WTC11 (cell line): ENCODE results near the gene MRPS15. TPM values are rescaled to one million over a fixed set of nuclear protein-coding genes. Genes with fewer than 3 reads are reported as not detected.

Experiments
- ATAC-seq: fragments of 200-7000 bp; cut with Tn5 transposase; 2 replicates; pipeline ENCODE4 v1.10.0; 2021; ENCODE audit warnings: mild to moderate bottlenecking, moderate library complexity
- CTCF ChIA-PET: fragments of 300-600 bp; sonication (Branson Sonifier 250); formaldehyde crosslinking; loops from one replicate; lab custom pipeline; 2021; ENCODE audit warnings: antibody characterized with exemption; lab: Charles Lee
- POLR2A ChIA-PET: fragments of 350-600 bp; sonication (Branson Sonifier 250); formaldehyde crosslinking; loops from one replicate; lab custom pipeline; 2021; ENCODE audit warnings: antibody characterized with exemption; lab: Charles Lee
- DNase-seq: peaks from one replicate; pipeline ENCODE4 v3.0.0; 2021; ENCODE audit warnings: low spot score
- H3K27ac Mint-ChIP-seq: 2 replicates; pipeline ENCODE4 v1.8.0; 2021; ENCODE audit warnings: mixed read lengths
- H3K27me3 Mint-ChIP-seq: 2 replicates; pipeline ENCODE4 v1.8.0; 2021; ENCODE audit warnings: low read depth, mild to moderate bottlenecking, moderate library complexity, mixed read lengths
- H3K36me3 Mint-ChIP-seq: 2 replicates; pipeline ENCODE4 v1.8.0; 2021; ENCODE audit warnings: mixed read lengths
- H3K4me1 Mint-ChIP-seq: 2 replicates; pipeline ENCODE4 v1.8.0; 2022; ENCODE audit warnings: mixed read lengths
- H3K4me3 Mint-ChIP-seq: 2 replicates; pipeline ENCODE4 v1.8.0; 2021; ENCODE audit warnings: mild to moderate bottlenecking, moderate library complexity, mixed read lengths
- H3K9me3 Mint-ChIP-seq: 2 replicates; pipeline ENCODE4 v1.8.0; 2021; ENCODE audit warnings: mixed read lengths
- ATF6 ChIP-seq: sonication (generic); formaldehyde crosslinking; IDR thresholded peaks from 2 replicates; pipeline ENCODE4 v1.8.1; 2023; ENCODE audit warnings: mild to moderate bottlenecking, missing genetic modification reagents
- CBFB ChIP-seq: sonication (generic); formaldehyde crosslinking; IDR thresholded peaks from 2 replicates; pipeline ENCODE4 v1.8.1; 2022; ENCODE audit warnings: mild to moderate bottlenecking, low read depth, missing genetic modification reagents
- ELF4 ChIP-seq: sonication (generic); formaldehyde crosslinking; IDR thresholded peaks from 2 replicates; pipeline ENCODE4 v1.8.1; 2022; ENCODE audit warnings: low read depth, mild to moderate bottlenecking, moderate library complexity, missing genetic modification reagents
- ETV6 ChIP-seq: sonication (generic); formaldehyde crosslinking; IDR thresholded peaks from 2 replicates; pipeline ENCODE4 v1.8.1; 2022; ENCODE audit warnings: mild to moderate bottlenecking, missing genetic modification reagents
- FOXP1 ChIP-seq: sonication (generic); formaldehyde crosslinking; IDR thresholded peaks from 2 replicates; pipeline ENCODE4 v1.8.0; 2022; ENCODE audit warnings: missing genetic modification reagents, mild to moderate bottlenecking, moderate library complexity, borderline replicate concordance
- GRHL2 ChIP-seq: fragments of 250-450 bp; sonication (Bioruptor Pico); IDR thresholded peaks from 2 replicates; pipeline ENCODE4 v1.8.0; 2022; ENCODE audit warnings: mild to moderate bottlenecking, moderate library complexity; ENCODE audit not compliant: insufficient replicate concordance, severe bottlenecking
- MYBL2 ChIP-seq: sonication (generic); formaldehyde crosslinking; IDR thresholded peaks from 2 replicates; pipeline ENCODE4 v1.8.1; 2023; ENCODE audit warnings: mild to moderate bottlenecking, moderate library complexity, missing genetic modification reagents
- NFE2L1 ChIP-seq: sonication (generic); formaldehyde crosslinking; IDR thresholded peaks from 2 replicates; pipeline ENCODE4 v1.8.1; 2023; ENCODE audit warnings: missing genetic modification reagents
- NR3C1 ChIP-seq: sonication (generic); formaldehyde crosslinking; conservative IDR thresholded peaks from 2 replicates; pipeline ENCODE4 v1.8.1; 2023; ENCODE audit warnings: low read depth, mild to moderate bottlenecking, missing genetic modification reagents
- SMAD3 ChIP-seq: sonication (generic); formaldehyde crosslinking; IDR thresholded peaks from 2 replicates; pipeline ENCODE4 v1.8.0; 2022; ENCODE audit warnings: missing genetic modification reagents, mild to moderate bottlenecking, borderline replicate concordance
- SOX15 ChIP-seq: fragments of 250-450 bp; sonication (Bioruptor Pico); IDR thresholded peaks from 2 replicates; pipeline ENCODE4 v1.9.0; 2021; ENCODE audit warnings: mild to moderate bottlenecking
- STAT6 ChIP-seq: sonication (generic); formaldehyde crosslinking; conservative IDR thresholded peaks from 2 replicates; pipeline ENCODE4 v1.8.1; 2023; ENCODE audit warnings: mild to moderate bottlenecking, low read depth, missing genetic modification reagents, moderate library complexity
- TEAD1 ChIP-seq: sonication (generic); formaldehyde crosslinking; IDR thresholded peaks from 2 replicates; pipeline ENCODE4 v1.8.0; 2022; ENCODE audit warnings: mild to moderate bottlenecking, missing genetic modification reagents
- TEAD4 ChIP-seq: sonication (generic); formaldehyde crosslinking; IDR thresholded peaks from 2 replicates; pipeline ENCODE4 v1.8.0; 2022; ENCODE audit warnings: mild to moderate bottlenecking, missing genetic modification reagents
- USF2 ChIP-seq: sonication (generic); formaldehyde crosslinking; IDR thresholded peaks from 2 replicates; pipeline ENCODE4 v1.8.1; 2023; ENCODE audit warnings: mild to moderate bottlenecking, missing genetic modification reagents, moderate library complexity
- total RNA-seq: library from RNA; stranded (reverse); gene quantifications from 3 replicates; pipeline ENCODE4 v1.2.3, GENCODE V29; 2021
- TF ChIP-seq, protein P1 (sequence below): sonication (generic); formaldehyde crosslinking; IDR thresholded peaks from 2 replicates; pipeline ENCODE4 v1.8.1; 2022; ENCODE audit warnings: low read depth, missing genetic modification reagents, borderline replicate concordance
- TF ChIP-seq, protein P2 (sequence below): sonication (generic); formaldehyde crosslinking; IDR thresholded peaks from 2 replicates; pipeline ENCODE4 v1.8.1; 2023; ENCODE audit warnings: mild to moderate bottlenecking, missing genetic modification reagents, borderline replicate concordance
- TF ChIP-seq, protein P3 (sequence below): fragments of 250-450 bp; sonication (Bioruptor Pico); IDR thresholded peaks from 2 replicates; pipeline ENCODE4 v1.9.0; 2021; ENCODE audit warnings: moderate library complexity, mild to moderate bottlenecking, inconsistent platforms, borderline replicate concordance

Gene MRPS15
- total RNA-seq, 1 experiment from 2014 or later = 113 TPM

GRCh38 chr1:36481771-36482723, 17.9 kb upstream of the MRPS15 start (continued):
- TF ChIP-seq, protein P1, sequence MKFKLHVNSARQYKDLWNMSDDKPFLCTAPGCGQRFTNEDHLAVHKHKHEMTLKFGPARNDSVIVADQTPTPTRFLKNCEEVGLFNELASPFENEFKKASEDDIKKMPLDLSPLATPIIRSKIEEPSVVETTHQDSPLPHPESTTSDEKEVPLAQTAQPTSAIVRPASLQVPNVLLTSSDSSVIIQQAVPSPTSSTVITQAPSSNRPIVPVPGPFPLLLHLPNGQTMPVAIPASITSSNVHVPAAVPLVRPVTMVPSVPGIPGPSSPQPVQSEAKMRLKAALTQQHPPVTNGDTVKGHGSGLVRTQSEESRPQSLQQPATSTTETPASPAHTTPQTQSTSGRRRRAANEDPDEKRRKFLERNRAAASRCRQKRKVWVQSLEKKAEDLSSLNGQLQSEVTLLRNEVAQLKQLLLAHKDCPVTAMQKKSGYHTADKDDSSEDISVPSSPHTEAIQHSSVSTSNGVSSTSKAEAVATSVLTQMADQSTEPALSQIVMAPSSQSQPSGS (CRISPR knock-in tag) = no peak
- TF ChIP-seq, protein P2, sequence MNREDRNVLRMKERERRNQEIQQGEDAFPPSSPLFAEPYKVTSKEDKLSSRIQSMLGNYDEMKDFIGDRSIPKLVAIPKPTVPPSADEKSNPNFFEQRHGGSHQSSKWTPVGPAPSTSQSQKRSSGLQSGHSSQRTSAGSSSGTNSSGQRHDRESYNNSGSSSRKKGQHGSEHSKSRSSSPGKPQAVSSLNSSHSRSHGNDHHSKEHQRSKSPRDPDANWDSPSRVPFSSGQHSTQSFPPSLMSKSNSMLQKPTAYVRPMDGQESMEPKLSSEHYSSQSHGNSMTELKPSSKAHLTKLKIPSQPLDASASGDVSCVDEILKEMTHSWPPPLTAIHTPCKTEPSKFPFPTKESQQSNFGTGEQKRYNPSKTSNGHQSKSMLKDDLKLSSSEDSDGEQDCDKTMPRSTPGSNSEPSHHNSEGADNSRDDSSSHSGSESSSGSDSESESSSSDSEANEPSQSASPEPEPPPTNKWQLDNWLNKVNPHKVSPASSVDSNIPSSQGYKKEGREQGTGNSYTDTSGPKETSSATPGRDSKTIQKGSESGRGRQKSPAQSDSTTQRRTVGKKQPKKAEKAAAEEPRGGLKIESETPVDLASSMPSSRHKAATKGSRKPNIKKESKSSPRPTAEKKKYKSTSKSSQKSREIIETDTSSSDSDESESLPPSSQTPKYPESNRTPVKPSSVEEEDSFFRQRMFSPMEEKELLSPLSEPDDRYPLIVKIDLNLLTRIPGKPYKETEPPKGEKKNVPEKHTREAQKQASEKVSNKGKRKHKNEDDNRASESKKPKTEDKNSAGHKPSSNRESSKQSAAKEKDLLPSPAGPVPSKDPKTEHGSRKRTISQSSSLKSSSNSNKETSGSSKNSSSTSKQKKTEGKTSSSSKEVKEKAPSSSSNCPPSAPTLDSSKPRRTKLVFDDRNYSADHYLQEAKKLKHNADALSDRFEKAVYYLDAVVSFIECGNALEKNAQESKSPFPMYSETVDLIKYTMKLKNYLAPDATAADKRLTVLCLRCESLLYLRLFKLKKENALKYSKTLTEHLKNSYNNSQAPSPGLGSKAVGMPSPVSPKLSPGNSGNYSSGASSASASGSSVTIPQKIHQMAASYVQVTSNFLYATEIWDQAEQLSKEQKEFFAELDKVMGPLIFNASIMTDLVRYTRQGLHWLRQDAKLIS = no peak
- TF ChIP-seq, all 79 proteins: peak for 0

- ATAC-seq = no peak
- peaks cover 7% of the 10 kb centered on the region for H3K4me1 Mint-ChIP-seq
- H3K9me3 Mint-ChIP-seq = no peaks in the 10 kb centered on the region
- no peak overlapping the region for H3K4me3 Mint-ChIP-seq
- CTCF ChIA-PET = no interaction called here
- TF ChIP-seq TEAD4 (CRISPR knock-in tag) = no peak
- TF ChIP-seq, protein P1 (CRISPR knock-in tag) = no peak
- TF ChIP-seq, protein P3, sequence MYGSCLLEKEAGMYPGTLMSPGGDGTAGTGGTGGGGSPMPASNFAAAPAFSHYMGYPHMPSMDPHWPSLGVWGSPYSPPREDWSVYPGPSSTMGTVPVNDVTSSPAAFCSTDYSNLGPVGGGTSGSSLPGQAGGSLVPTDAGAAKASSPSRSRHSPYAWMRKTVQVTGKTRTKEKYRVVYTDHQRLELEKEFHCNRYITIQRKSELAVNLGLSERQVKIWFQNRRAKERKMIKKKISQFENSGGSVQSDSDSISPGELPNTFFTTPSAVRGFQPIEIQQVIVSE = no peak
- no peak for TF ChIP-seq SMAD3 (CRISPR knock-in tag)
- no peak for TF ChIP-seq TEAD1
- no peak for TF ChIP-seq FOXP1 (CRISPR knock-in tag)
- H3K27me3 Mint-ChIP-seq = peaks cover 15% of the 10 kb centered on the region
- no peak overlapping the region for H3K27ac Mint-ChIP-seq
- POLR2A ChIA-PET = no interaction called here
- DNase-seq = no peak
- no peaks in the 10 kb centered on the region for H3K36me3 Mint-ChIP-seq
These were observed 16.9 kb upstream of the MRPS15 start for GRCh38 chr1:36481091-36481490.

GRCh38 chr1:36480161-36480560, 16.0 kb upstream of the MRPS15 start:
- Mint-ChIP-seq H3K36me3 (no peaks in the 10 kb centered on the region), H3K27ac (no peak overlapping the region), H3K9me3 (no peaks in the 10 kb centered on the region), H3K4me3 (no peak overlapping the region), H3K4me1 (peaks cover 7% of the 10 kb centered on the region), H3K27me3 (peaks cover 14% of the 10 kb centered on the region)
- DNase-seq (no peak), ATAC-seq (no peak)
- POLR2A ChIA-PET = interaction anchor here (1.0 kb wide), 1 partner anchor 16 kb away, joined by 3 read pairs; the partner anchor contains the start of gene MRPS15
- CTCF ChIA-PET = interaction anchor here (1.0 kb wide), 1 partner anchor 44 kb away, joined by 3 read pairs; no protein-coding TSS in a partner anchor
- TF ChIP-seq CBFB (no peak), GRHL2 (CRISPR knock-in tag) (no peak), ETV6 (CRISPR knock-in tag) (no peak), USF2 (CRISPR knock-in tag) (no peak), MYBL2 (CRISPR knock-in tag) (no peak), ATF6 (CRISPR knock-in tag) (no peak), SOX15 (CRISPR knock-in tag) (no peak), STAT6 (CRISPR knock-in tag) (no peak), NR3C1 (CRISPR knock-in tag) (no peak), ELF4 (CRISPR knock-in tag) (no peak), NFE2L1 (CRISPR knock-in tag) (no peak)
